MM.1S (cell line): ENCODE results near the gene BRD1.

Experiments used
- DNase-seq: peaks from one replicate; pipeline ENCODE4 v3.0.0-alpha.2; 2015
- H2AFZ ChIP-seq: fragments of 300-600 bp; sonication (generic); 2 replicates; pipeline ENCODE4 v1.6.0; 2016; ENCODE audit warnings: antibody characterized with exemption, low read length
- H3F3A ChIP-seq: fragments of 300-600 bp; sonication (generic); 2 replicates; pipeline ENCODE4 v1.6.1; 2016; ENCODE audit warnings: mild to moderate bottlenecking, antibody characterized with exemption, low read length, moderate library complexity, mixed read lengths; ENCODE audit not compliant: insufficient read depth
- H3K27ac ChIP-seq: fragments of 300-600 bp; sonication (generic); 2 replicates; pipeline ENCODE4 v1.5.1; 2016; ENCODE audit warnings: mild to moderate bottlenecking, low read length
- H3K27me3 ChIP-seq: fragments of 300-600 bp; sonication (generic); replicated peaks from 2 replicates; pipeline ENCODE4 v1.6.0; 2016; ENCODE audit warnings: low read length; ENCODE audit not compliant: insufficient read depth
- H3K36me3 ChIP-seq: fragments of 300-600 bp; sonication (generic); replicated peaks from 2 replicates; pipeline ENCODE4 v1.6.1; 2016; ENCODE audit warnings: mild to moderate bottlenecking, low read length, mixed read lengths; ENCODE audit not compliant: insufficient read depth
- H3K4me1 ChIP-seq: fragments of 300-600 bp; sonication (generic); 2 replicates; pipeline ENCODE4 v1.6.1; 2016; ENCODE audit warnings: low read length, mixed read lengths
- H3K4me2 ChIP-seq: fragments of 300-600 bp; sonication (generic); 2 replicates; pipeline ENCODE4 v1.6.0; 2016; ENCODE audit warnings: low read depth, low read length
- H3K4me3 ChIP-seq: fragments of 300-600 bp; sonication (generic); 2 replicates; pipeline ENCODE4 v1.5.1; 2016; ENCODE audit warnings: low read length, mixed read lengths
- H3K79me2 ChIP-seq: fragments of 300-600 bp; sonication (generic); 2 replicates; pipeline ENCODE4 v1.6.1; 2016; ENCODE audit warnings: mixed run types, low read length, mixed read lengths
- H3K9ac ChIP-seq: fragments of 300-600 bp; sonication (generic); 2 replicates; pipeline ENCODE4 v1.6.1; 2016; ENCODE audit warnings: low read length, mixed read lengths
- H3K9me2 ChIP-seq: fragments of 300-600 bp; sonication (generic); replicated peaks from 2 replicates; pipeline ENCODE4 v1.6.1; 2016; ENCODE audit warnings: mild to moderate bottlenecking, low read length, mixed read lengths; ENCODE audit not compliant: insufficient read depth
- H3K9me3 ChIP-seq: fragments of 300-600 bp; sonication (generic); replicated peaks from 2 replicates; pipeline ENCODE4 v1.6.1; 2016; ENCODE audit warnings: mild to moderate bottlenecking, low read length, mixed read lengths; ENCODE audit not compliant: insufficient read depth
- H4K20me1 ChIP-seq: fragments of 300-600 bp; sonication (generic); 2 replicates; pipeline ENCODE4 v1.6.1; 2016; ENCODE audit warnings: mild to moderate bottlenecking, low read length, moderate library complexity, mixed read lengths; ENCODE audit not compliant: insufficient read depth
- EZH2 ChIP-seq: fragments of 300-600 bp; sonication (generic); optimal IDR thresholded peaks from 2 replicates; pipeline ENCODE3; 2017; ENCODE audit warnings: low read depth, mild to moderate bottlenecking, antibody characterized with exemption, low read length, mixed read lengths
- EZH2phosphoT487 ChIP-seq: fragments of 300-600 bp; sonication (generic); IDR thresholded peaks from 2 replicates; pipeline ENCODE4 v1.6.1; 2018; ENCODE audit warnings: antibody characterized with exemption, low read length
- TF ChIP-seq, protein P1 (sequence below): fragments of 300-600 bp; sonication (generic); IDR thresholded peaks from 2 replicates; pipeline ENCODE4 v1.5.1; 2016; ENCODE audit warnings: antibody characterized with exemption, low read length, mixed read lengths

The BRD1 gene

GRCh38 chr22:49774499-49775151 is 53.0 kb downstream of the BRD1 start:
- H2AFZ ChIP-seq, result no peak overlapping the region
- TF ChIP-seq, protein P1, sequence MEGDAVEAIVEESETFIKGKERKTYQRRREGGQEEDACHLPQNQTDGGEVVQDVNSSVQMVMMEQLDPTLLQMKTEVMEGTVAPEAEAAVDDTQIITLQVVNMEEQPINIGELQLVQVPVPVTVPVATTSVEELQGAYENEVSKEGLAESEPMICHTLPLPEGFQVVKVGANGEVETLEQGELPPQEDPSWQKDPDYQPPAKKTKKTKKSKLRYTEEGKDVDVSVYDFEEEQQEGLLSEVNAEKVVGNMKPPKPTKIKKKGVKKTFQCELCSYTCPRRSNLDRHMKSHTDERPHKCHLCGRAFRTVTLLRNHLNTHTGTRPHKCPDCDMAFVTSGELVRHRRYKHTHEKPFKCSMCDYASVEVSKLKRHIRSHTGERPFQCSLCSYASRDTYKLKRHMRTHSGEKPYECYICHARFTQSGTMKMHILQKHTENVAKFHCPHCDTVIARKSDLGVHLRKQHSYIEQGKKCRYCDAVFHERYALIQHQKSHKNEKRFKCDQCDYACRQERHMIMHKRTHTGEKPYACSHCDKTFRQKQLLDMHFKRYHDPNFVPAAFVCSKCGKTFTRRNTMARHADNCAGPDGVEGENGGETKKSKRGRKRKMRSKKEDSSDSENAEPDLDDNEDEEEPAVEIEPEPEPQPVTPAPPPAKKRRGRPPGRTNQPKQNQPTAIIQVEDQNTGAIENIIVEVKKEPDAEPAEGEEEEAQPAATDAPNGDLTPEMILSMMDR, result no peak
- TF ChIP-seq EZH2 (no peak), EZH2phosphoT487 (no peak)
- no peak overlapping the region for H3K27ac ChIP-seq
- H4K20me1 ChIP-seq, result no peaks in the 10 kb centered on the region
- no peaks in the 10 kb centered on the region for H3K4me1 ChIP-seq
- H3K9me3 ChIP-seq, result no peaks in the 10 kb centered on the region
- H3K4me2 ChIP-seq, result no peak overlapping the region
- no peaks in the 10 kb centered on the region for H3K9me2 ChIP-seq
- DNase-seq, result no peak
- no peak overlapping the region for H3K4me3 ChIP-seq
- no peaks in the 10 kb centered on the region for H3K27me3 ChIP-seq
- H3K79me2 ChIP-seq, result peaks cover 25% of the 10 kb centered on the region
- no peak overlapping the region for H3K9ac ChIP-seq
- H3K36me3 ChIP-seq, result no peaks in the 10 kb centered on the region; the same call in 1 of the 2 replicates
- peaks cover 3% of the 10 kb centered on the region; the same call in 1 of the 2 replicates for H3F3A ChIP-seq

- H3K9me2 ChIP-seq, result no peaks in the 10 kb centered on the region
- no peaks in the 10 kb centered on the region for H4K20me1 ChIP-seq
- H3K27me3 ChIP-seq, result no peaks in the 10 kb centered on the region
- no peaks in the 10 kb centered on the region; the same call in 1 of the 2 replicates for H3K36me3 ChIP-seq
- TF ChIP-seq EZH2phosphoT487 (no peak), EZH2 (no peak)
- TF ChIP-seq, protein P1, result no peak
- H3F3A ChIP-seq, result peaks cover 3% of the 10 kb centered on the region; the same call in 1 of the 2 replicates
- no peak overlapping the region for H3K9ac ChIP-seq
- H2AFZ ChIP-seq, result no peak overlapping the region
- H3K27ac ChIP-seq, result no peak overlapping the region
- no peak for DNase-seq
- H3K4me1 ChIP-seq, result no peaks in the 10 kb centered on the region
- no peak overlapping the region for H3K4me2 ChIP-seq
- H3K4me3 ChIP-seq, result no peak overlapping the region
- no peaks in the 10 kb centered on the region for H3K9me3 ChIP-seq
- H3K79me2 ChIP-seq, result peaks cover 19% of the 10 kb centered on the region; the same call in 1 of the 2 replicates
These were observed 53.6 kb downstream of the BRD1 start for GRCh38 chr22:49774046-49774445.

DNA sequence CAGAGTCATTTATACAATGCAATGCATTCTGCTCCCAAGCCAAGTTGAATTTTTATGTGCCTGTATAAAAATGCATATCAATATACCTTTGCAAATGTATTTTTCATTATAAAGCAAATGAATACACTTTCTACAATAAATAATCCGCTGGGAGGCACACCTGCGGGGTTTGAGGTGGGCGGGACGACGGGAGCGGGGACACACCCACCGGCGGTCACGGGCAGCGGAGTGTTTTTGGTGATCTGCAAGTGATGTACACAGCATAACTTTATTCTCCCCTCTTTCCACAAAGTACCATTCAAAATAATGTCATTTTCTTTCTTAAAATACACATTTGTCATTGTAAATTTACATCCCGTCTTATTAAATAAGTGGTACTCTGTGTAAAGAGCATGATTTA is 54.1 kb downstream of the BRD1 start:
- Histone ChIP-seq H3K27me3 (no peaks in the 10 kb centered on the region), H3K9me3 (no peaks in the 10 kb centered on the region), H4K20me1 (no peaks in the 10 kb centered on the region), H3K9ac (no peak overlapping the region), H3K9me2 (no peaks in the 10 kb centered on the region), H3K4me1 (no peaks in the 10 kb centered on the region), H3K4me2 (no peak overlapping the region), H2AFZ (no peak overlapping the region), H3K36me3 (no peaks in the 10 kb centered on the region; the same call in 1 of the 2 replicates), H3K27ac (no peak overlapping the region), H3K4me3 (no peak overlapping the region), H3F3A (peaks cover 3% of the 10 kb centered on the region; the same call in 1 of the 2 replicates), H3K79me2 (peaks cover 17% of the 10 kb centered on the region; the same call in 1 of the 2 replicates)
- DNase-seq, result no peak
- TF ChIP-seq, protein P1, result no peak
- TF ChIP-seq EZH2 (no peak), EZH2phosphoT487 (no peak)
